Measurements from ENCODE around the gene IER5L.

IER5L gene

GRCh38 chr9:129177791-129178567 is at the start of gene IER5L:
Gene IER5L, minus strand, starts transcription at chr9:129178261. Its CDS starts 209 bp downstream, at chr9:129178052.
- DNase-seq, result peak; percentile 93

GRCh38 chr9:129227843-129228189 is 49.8 kb upstream of the IER5L start:
- no peak for DNase-seq

GRCh38 chr9:129225815-129226214 is 47.8 kb upstream of the IER5L start:
- no peak for DNase-seq

GRCh38 chr9:129225490-129225778 is 47.4 kb upstream of the IER5L start:
- no peak for DNase-seq

GRCh38 chr9:129224618-129225489 is 46.8 kb upstream of the IER5L start:
- DNase-seq, result no peak

GRCh38 chr9:129223551-129224208 is 45.6 kb upstream of the IER5L start:
- no peak for DNase-seq

- no peak for DNase-seq
Measured at GRCh38 chr9:129222819-129223218, 44.8 kb upstream of the IER5L start.

GRCh38 chr9:129221979-129222635 is 44.0 kb upstream of the IER5L start:
- no peak for DNase-seq

GRCh38 chr9:129221233-129221632 is 43.2 kb upstream of the IER5L start:
- DNase-seq, result no peak

- DNase-seq, result no peak
Measured at GRCh38 chr9:129220771-129221170, 42.7 kb upstream of the IER5L start.

GRCh38 chr9:129218918-129219317 is 40.9 kb upstream of the IER5L start:
- no peak for DNase-seq

GRCh38 chr9:129218272-129218625 is 40.2 kb upstream of the IER5L start:
- no peak for DNase-seq

GRCh38 chr9:129213551-129213950 is 35.5 kb upstream of the IER5L start:
- DNase-seq, result no peak

GRCh38 chr9:129211686-129212085 is 33.6 kb upstream of the IER5L start:
- DNase-seq, result no peak

GRCh38 chr9:129210125-129210524 is 32.1 kb upstream of the IER5L start:
- no peak for DNase-seq

- DNase-seq, result no peak
Measured at GRCh38 chr9:129209580-129209979, 31.5 kb upstream of the IER5L start.

- DNase-seq, result no peak
Measured at GRCh38 chr9:129209109-129209508, 31.0 kb upstream of the IER5L start.

GRCh38 chr9:129208207-129209032 is 30.4 kb upstream of the IER5L start:
- DNase-seq, result peak; percentile 73

GRCh38 chr9:129206905-129207304 is 28.8 kb upstream of the IER5L start:
- no peak for DNase-seq

- DNase-seq, result no peak
Measured at GRCh38 chr9:129206401-129206800, 28.3 kb upstream of the IER5L start.

GRCh38 chr9:129204840-129205239 is 26.8 kb upstream of the IER5L start:
- DNase-seq, result no peak

GRCh38 chr9:129203556-129203909 is 25.5 kb upstream of the IER5L start:
- DNase-seq, result no peak

All from NCI-H510A (cell line).